ENCODE measurements around the gene MAPKBP1. TPM values are rescaled to one million over a fixed set of nuclear protein-coding genes. Genes with fewer than 3 reads are reported as not detected.

The MAPKBP1 gene
- total and polyA plus RNA-seq, 3 experiments from 2014 or later = 4.8 to 17.8 (median 16.0) TPM

DNA sequence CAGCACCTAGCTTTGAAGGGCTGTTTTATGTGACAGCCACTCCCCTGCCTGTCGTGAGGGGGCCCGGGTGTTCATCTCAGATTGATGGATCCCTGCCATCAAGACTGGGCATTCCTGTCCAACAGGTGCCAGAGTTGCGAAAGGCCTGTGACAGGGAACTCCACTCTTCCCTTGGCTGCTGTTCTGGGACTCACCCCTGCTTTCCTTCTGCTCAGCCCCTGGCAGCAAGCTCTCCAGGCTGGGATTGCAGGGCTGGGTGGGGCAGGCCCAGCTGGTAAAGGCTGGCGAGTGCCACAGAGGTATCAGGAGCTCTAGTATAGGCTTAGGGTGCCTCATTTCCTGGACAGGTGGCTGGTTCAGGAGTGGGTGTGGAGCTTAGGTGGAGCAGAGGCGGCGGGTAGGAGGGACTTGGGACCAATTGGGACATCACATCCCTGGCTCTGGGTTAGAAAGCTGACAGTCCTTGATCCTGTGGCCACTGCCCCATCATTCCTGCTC lies 64.2 kb downstream of the MAPKBP1 start, which contains the start of gene PLA2G4B:
PLA2G4B (plus strand) TSS at position 448 of the 498 bp plus-strand sequence. CDS start 67 bp downstream, outside the sequence.
- H3K36me3 ChIP-seq (ENCODE audit: insufficient read depth, low read length) = peaks cover 10% of the 10 kb centered on the region
- H3K4me1 ChIP-seq (ENCODE audit: insufficient read depth, low read length) = peaks cover 5% of the 10 kb centered on the region
- no peaks in the 10 kb centered on the region for H3K9me3 ChIP-seq (ENCODE audit: low read length)
- Mint-ChIP-seq H3K27ac (peak within 1 kb of the TSS in 1 of 8 donors; percentile 84), H3K4me3 (no peak within 1 kb of the TSS), H3K36me3 (peaks cover 4 to 69% (median 4%) of the 10 kb centered on the region in 3 donors), H3K9me3 (no peaks in the 10 kb centered on the region), H3K4me1 (peaks cover 7 to 24% (median 18%) of the 10 kb centered on the region in 3 donors), H3K27me3 (no peaks in the 10 kb centered on the region)
- POLR2A ChIA-PET = no interaction called here
- no peak within 1 kb of the TSS for H3K27ac ChIP-seq (ENCODE audit: low read depth, low read length)
- no peaks in the 10 kb centered on the region for H3K27me3 ChIP-seq (ENCODE audit: insufficient read depth, low read length, poor library complexity, severe bottlenecking)
- CTCF ChIA-PET = interaction anchor here (1.0 to 1.2 kb wide), 2 partner anchors 23 to 27 kb away, joined by 3 to 4 read pairs; no protein-coding TSS in a partner anchor
- H3K4me3 ChIP-seq (ENCODE audit: low read length) = no peak within 1 kb of the TSS
- no peak for DNase-seq

- H3K4me3 ChIP-seq (ENCODE audit: low read length) = no peak overlapping the region
- CTCF ChIA-PET = no interaction called here
- POLR2A ChIA-PET = no interaction called here
- H3K27ac Mint-ChIP-seq = peak overlapping the region in 1 of 8 donors; percentile 84
- no peaks in the 10 kb centered on the region for H3K9me3 Mint-ChIP-seq
- H3K36me3 ChIP-seq (ENCODE audit: insufficient read depth, low read length) = peaks cover 6% of the 10 kb centered on the region
- H3K9me3 ChIP-seq (ENCODE audit: low read length) = no peaks in the 10 kb centered on the region
- H3K27ac ChIP-seq (ENCODE audit: low read depth, low read length) = no peak overlapping the region
- peaks cover 0 to 12% (median 8%) of the 10 kb centered on the region in 3 donors for H3K4me1 Mint-ChIP-seq
- no peak overlapping the region for H3K4me3 Mint-ChIP-seq
- no peaks in the 10 kb centered on the region for H3K27me3 ChIP-seq (ENCODE audit: insufficient read depth, low read length, poor library complexity, severe bottlenecking)
- no peak for DNase-seq
- peaks cover 4 to 70% (median 4%) of the 10 kb centered on the region in 3 donors for H3K36me3 Mint-ChIP-seq
- no peaks in the 10 kb centered on the region for H3K27me3 Mint-ChIP-seq
- no peaks in the 10 kb centered on the region for H3K4me1 ChIP-seq (ENCODE audit: insufficient read depth, low read length)
Measured at GRCh38 chr15:41839781-41840491, 65.7 kb downstream of the MAPKBP1 start.

DNA sequence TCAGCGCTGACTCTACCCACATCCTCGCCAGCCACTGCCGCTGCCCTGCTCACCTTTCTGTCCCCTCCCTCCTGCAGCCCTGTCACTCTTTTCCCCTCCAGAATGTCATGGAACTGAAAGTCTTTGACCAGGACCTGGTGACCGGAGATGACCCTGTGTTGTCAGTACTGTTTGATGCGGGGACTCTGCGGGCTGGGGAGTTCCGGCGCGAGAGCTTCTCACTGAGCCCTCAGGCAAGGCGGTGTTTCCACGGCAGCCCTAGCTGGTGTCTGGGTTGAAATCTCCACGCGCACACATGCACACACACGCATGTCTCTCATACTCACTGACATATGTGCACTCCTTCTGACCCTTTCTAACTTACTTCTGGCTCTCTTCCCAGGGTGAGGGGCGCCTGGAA lies 66.4 kb downstream of the MAPKBP1 start:
- Histone ChIP-seq H3K9me3 (ENCODE audit: low read length) (no peaks in the 10 kb centered on the region), H3K27ac (ENCODE audit: low read depth, low read length) (no peak overlapping the region), H3K27me3 (ENCODE audit: insufficient read depth, low read length, poor library complexity, severe bottlenecking) (no peaks in the 10 kb centered on the region), H3K36me3 (ENCODE audit: insufficient read depth, low read length) (peaks cover 6% of the 10 kb centered on the region), H3K4me1 (ENCODE audit: insufficient read depth, low read length) (no peaks in the 10 kb centered on the region), H3K4me3 (ENCODE audit: low read length) (no peak overlapping the region)
- Mint-ChIP-seq H3K27me3 (no peaks in the 10 kb centered on the region), H3K36me3 (peaks cover 4 to 70% (median 4%) of the 10 kb centered on the region in 3 donors), H3K9me3 (no peaks in the 10 kb centered on the region), H3K4me1 (peaks cover 0 to 6% (median 3%) of the 10 kb centered on the region in 3 donors), H3K27ac (no peak overlapping the region), H3K4me3 (no peak overlapping the region)
- POLR2A ChIA-PET = no interaction called here
- DNase-seq = no peak
- CTCF ChIA-PET = no interaction called here

DNA sequence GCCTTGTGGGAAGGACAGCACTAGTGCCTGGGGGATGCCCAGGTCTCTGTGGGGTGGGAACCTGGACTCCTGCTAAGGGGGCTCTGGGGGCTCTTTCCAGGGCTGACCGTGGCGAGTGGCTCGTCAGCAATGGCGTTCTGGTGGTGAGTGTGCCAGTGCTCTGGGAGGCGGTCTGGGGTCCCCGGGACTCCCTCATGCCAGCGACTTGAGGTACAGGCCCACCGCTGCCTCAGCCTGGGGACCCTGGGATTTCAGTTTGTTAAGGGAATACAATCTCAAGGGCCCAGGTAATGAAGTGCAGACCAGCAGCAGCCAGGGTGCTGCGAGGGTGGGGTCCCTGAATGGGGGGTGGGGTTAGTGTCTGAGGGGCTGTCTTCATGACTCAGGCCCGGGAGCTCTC lies 66.8 kb downstream of the MAPKBP1 start:
- no peaks in the 10 kb centered on the region for H3K27me3 Mint-ChIP-seq
- Histone ChIP-seq H3K9me3 (ENCODE audit: low read length) (no peaks in the 10 kb centered on the region), H3K4me1 (ENCODE audit: insufficient read depth, low read length) (no peaks in the 10 kb centered on the region), H3K4me3 (ENCODE audit: low read length) (no peak overlapping the region), H3K36me3 (ENCODE audit: insufficient read depth, low read length) (peaks cover 6% of the 10 kb centered on the region), H3K27ac (ENCODE audit: low read depth, low read length) (no peak overlapping the region), H3K27me3 (ENCODE audit: insufficient read depth, low read length, poor library complexity, severe bottlenecking) (no peaks in the 10 kb centered on the region)
- H3K27ac Mint-ChIP-seq = no peak overlapping the region
- CTCF ChIA-PET = no interaction called here
- no peak overlapping the region for H3K4me3 Mint-ChIP-seq
- H3K36me3 Mint-ChIP-seq = peaks cover 4 to 72% (median 4%) of the 10 kb centered on the region in 3 donors
- POLR2A ChIA-PET = interaction anchor here (0.6 kb wide), 1 partner anchor 13 kb away, joined by 3 read pairs; the partner anchor contains the start of gene JMJD7
- H3K9me3 Mint-ChIP-seq = no peaks in the 10 kb centered on the region
- H3K4me1 Mint-ChIP-seq = peaks cover 0 to 6% (median 3%) of the 10 kb centered on the region in 3 donors
- DNase-seq = no peak

- Mint-ChIP-seq H3K27ac (peak overlapping the region in 1 of 8 donors; percentile 46), H3K36me3 (peaks cover 1 to 75% (median 4%) of the 10 kb centered on the region in 3 donors), H3K4me1 (peaks cover 0 to 4% (median under 1%) of the 10 kb centered on the region in 3 donors), H3K27me3 (no peaks in the 10 kb centered on the region), H3K4me3 (no peak overlapping the region), H3K9me3 (no peaks in the 10 kb centered on the region)
- Histone ChIP-seq H3K27me3 (ENCODE audit: insufficient read depth, low read length, poor library complexity, severe bottlenecking) (no peaks in the 10 kb centered on the region), H3K4me1 (ENCODE audit: insufficient read depth, low read length) (no peaks in the 10 kb centered on the region), H3K27ac (ENCODE audit: low read depth, low read length) (no peak overlapping the region), H3K36me3 (ENCODE audit: insufficient read depth, low read length) (peaks cover 6% of the 10 kb centered on the region), H3K9me3 (ENCODE audit: low read length) (no peaks in the 10 kb centered on the region), H3K4me3 (ENCODE audit: low read length) (no peak overlapping the region)
- POLR2A ChIA-PET = no interaction called here
- DNase-seq = no peak
- CTCF ChIA-PET = no interaction called here
Measured at GRCh38 chr15:41842229-41842628, 67.9 kb downstream of the MAPKBP1 start.

DNA sequence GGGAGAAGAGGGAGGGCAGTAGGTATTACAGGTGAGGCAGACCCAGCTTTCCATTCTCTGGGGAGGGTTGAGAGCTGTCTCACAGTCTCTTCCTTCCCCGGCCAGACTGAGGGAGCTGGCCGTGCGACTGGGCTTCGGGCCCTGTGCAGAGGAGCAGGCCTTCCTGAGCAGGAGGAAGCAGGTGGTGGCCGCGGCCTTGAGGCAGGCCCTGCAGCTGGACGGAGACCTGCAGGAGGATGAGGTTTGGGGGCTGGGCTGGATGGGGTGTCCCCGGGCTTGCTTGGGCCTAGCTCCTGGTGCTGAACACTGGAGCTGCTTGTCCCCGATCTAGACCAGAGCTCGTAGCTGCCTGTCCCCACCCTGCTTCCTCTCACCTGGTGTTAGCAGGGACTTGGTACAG lies 69.3 kb downstream of the MAPKBP1 start:
- no peaks in the 10 kb centered on the region for H3K9me3 Mint-ChIP-seq
- no peaks in the 10 kb centered on the region for H3K27me3 Mint-ChIP-seq
- peaks cover 0 to 81% (median 0%) of the 10 kb centered on the region in 3 donors for H3K36me3 Mint-ChIP-seq
- no peak for DNase-seq
- peak overlapping the region in 2 of 8 donors; percentile 38 to 41 for H3K27ac Mint-ChIP-seq
- H3K27me3 ChIP-seq (ENCODE audit: insufficient read depth, low read length, poor library complexity, severe bottlenecking) = no peaks in the 10 kb centered on the region
- H3K27ac ChIP-seq (ENCODE audit: low read depth, low read length) = no peak overlapping the region
- H3K36me3 ChIP-seq (ENCODE audit: insufficient read depth, low read length) = peaks cover 6% of the 10 kb centered on the region
- no peak overlapping the region for H3K4me3 Mint-ChIP-seq
- peaks cover 0 to 3% (median 0%) of the 10 kb centered on the region in 3 donors for H3K4me1 Mint-ChIP-seq
- ChIA-PET POLR2A (no interaction called here), CTCF (interaction anchor here (0.7 kb wide), 1 partner anchor 275 kb away, joined by 3 read pairs; no protein-coding TSS in a partner anchor)
- no peaks in the 10 kb centered on the region for H3K9me3 ChIP-seq (ENCODE audit: low read length)
- H3K4me3 ChIP-seq (ENCODE audit: low read length) = no peak overlapping the region
- H3K4me1 ChIP-seq (ENCODE audit: insufficient read depth, low read length) = no peaks in the 10 kb centered on the region

DNA sequence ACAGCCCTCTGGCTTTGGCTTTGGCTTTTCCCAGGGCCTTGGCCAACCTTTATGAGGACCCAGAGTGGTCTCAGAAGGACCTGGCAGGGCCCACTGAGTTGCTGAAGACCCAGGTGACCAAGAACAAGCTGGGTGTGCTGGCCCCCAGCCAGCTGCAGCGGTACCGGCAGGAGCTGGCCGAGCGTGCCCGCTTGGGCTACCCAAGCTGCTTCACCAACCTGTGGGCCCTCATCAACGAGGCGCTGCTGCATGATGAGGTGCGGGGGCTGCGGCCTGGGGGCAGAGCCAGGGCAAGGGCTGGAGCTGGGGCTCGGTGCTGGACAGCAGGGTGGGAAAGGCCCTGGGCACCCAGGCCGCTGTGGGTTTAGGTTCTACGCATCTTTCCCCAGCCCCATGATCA lies 70.5 kb downstream of the MAPKBP1 start:
- H3K4me1 Mint-ChIP-seq = peaks cover 0 to under 1% (median 0%) of the 10 kb centered on the region in 3 donors

GRCh38 chr15:41847206-41847605 lies 72.9 kb downstream of the MAPKBP1 start:
- peak overlapping the region in 2 of 8 donors; percentile 36 to 81 for H3K27ac Mint-ChIP-seq

More for the DNA sequence above, 70.5 kb downstream of the MAPKBP1 start:
- Mint-ChIP-seq H3K36me3 (peaks cover 0 to 79% (median 0%) of the 10 kb centered on the region in 3 donors), H3K27ac (no peak overlapping the region), H3K4me3 (no peak overlapping the region), H3K27me3 (no peaks in the 10 kb centered on the region), H3K9me3 (no peaks in the 10 kb centered on the region)
- POLR2A ChIA-PET = no interaction called here
- Histone ChIP-seq H3K4me1 (ENCODE audit: insufficient read depth, low read length) (no peaks in the 10 kb centered on the region), H3K27me3 (ENCODE audit: insufficient read depth, low read length, poor library complexity, severe bottlenecking) (no peaks in the 10 kb centered on the region), H3K9me3 (ENCODE audit: low read length) (no peaks in the 10 kb centered on the region), H3K27ac (ENCODE audit: low read depth, low read length) (no peak overlapping the region), H3K4me3 (ENCODE audit: low read length) (no peak overlapping the region), H3K36me3 (ENCODE audit: insufficient read depth, low read length) (peaks cover 6% of the 10 kb centered on the region)
- no peak for DNase-seq
- CTCF ChIA-PET = interaction anchor here (0.6 to 0.8 kb wide), 2 partner anchors 33 to 92 kb away, joined by 3 to 4 read pairs; no protein-coding TSS in a partner anchor

More at GRCh38 chr15:41847206-41847605, 72.9 kb downstream of the MAPKBP1 start:
- H3K4me3 Mint-ChIP-seq = no peak overlapping the region
- ChIA-PET POLR2A (no interaction called here), CTCF (interaction anchor here (1.9 kb wide), 1 partner anchor 58 kb away, joined by 6 read pairs; no protein-coding TSS in a partner anchor)
- peaks cover 0 to 63% (median 0%) of the 10 kb centered on the region in 3 donors for H3K36me3 Mint-ChIP-seq
- H3K4me1 Mint-ChIP-seq = no peaks in the 10 kb centered on the region
- DNase-seq = no peak
- H3K9me3 Mint-ChIP-seq = no peaks in the 10 kb centered on the region
- no peak overlapping the region for H3K27ac ChIP-seq (ENCODE audit: low read depth, low read length)
- no peaks in the 10 kb centered on the region for H3K36me3 ChIP-seq (ENCODE audit: insufficient read depth, low read length)
- H3K27me3 ChIP-seq (ENCODE audit: insufficient read depth, low read length, poor library complexity, severe bottlenecking) = no peaks in the 10 kb centered on the region
- no peak overlapping the region for H3K4me3 ChIP-seq (ENCODE audit: low read length)
- no peaks in the 10 kb centered on the region for H3K4me1 ChIP-seq (ENCODE audit: insufficient read depth, low read length)
- no peaks in the 10 kb centered on the region for H3K27me3 Mint-ChIP-seq
- no peaks in the 10 kb centered on the region for H3K9me3 ChIP-seq (ENCODE audit: low read length)

Measured in CD8-positive, alpha-beta memory T cell (primary cell).